ENCODE data around the gene DNM2. TPM values are rescaled to one million over a fixed set of nuclear protein-coding genes. Genes with fewer than 3 reads are reported as not detected.

The DNM2 gene
- total RNA-seq, 1 experiment from 2014 or later: 125 TPM

DNA sequence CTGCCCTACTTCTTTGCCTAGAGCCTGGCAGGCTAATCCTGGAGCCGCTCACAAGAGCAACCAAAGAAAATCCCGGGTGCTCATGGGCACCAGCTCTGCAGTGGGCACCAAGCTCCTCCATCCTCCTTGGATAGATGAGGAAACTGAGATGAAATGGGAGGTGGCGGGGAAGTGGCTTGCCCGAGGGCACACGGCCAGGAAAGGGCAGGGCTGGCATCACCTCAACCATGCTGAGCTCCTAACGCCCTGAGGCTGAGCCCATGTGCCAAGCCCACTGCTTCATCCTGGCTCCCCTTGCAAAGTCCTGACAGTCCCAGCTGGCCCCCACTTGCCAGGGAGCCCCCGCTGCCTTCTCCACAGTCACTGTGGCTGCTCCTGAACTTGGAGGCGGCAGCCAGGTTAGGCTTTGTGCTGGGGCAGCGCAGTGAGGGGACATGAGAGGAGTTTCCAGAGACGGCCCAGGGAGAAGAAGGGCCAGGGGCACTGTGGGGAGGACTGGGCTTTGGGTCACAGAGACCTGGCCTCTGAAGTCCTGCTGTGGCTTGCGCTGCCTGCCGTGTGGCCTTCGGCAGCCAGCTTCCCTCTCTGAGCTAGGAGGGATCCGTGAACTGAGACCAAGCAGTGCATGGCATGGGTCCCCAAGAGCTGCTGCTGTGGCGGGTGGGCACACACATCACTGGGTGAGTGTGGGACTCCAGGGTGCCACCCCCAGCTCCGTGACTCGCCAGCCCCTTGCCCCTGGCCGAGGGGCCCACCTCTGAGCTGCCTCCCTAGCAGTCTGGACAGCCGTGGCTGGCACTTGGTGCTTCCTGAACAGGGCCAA lies 100.6 kb downstream of the DNM2 start:
- H3K9me3 ChIP-seq (ENCODE audit: control insufficient read depth, insufficient read depth, low read depth, low read length): no peaks in the 10 kb centered on the region
- POLR2A ChIA-PET: no interaction called here

DNA sequence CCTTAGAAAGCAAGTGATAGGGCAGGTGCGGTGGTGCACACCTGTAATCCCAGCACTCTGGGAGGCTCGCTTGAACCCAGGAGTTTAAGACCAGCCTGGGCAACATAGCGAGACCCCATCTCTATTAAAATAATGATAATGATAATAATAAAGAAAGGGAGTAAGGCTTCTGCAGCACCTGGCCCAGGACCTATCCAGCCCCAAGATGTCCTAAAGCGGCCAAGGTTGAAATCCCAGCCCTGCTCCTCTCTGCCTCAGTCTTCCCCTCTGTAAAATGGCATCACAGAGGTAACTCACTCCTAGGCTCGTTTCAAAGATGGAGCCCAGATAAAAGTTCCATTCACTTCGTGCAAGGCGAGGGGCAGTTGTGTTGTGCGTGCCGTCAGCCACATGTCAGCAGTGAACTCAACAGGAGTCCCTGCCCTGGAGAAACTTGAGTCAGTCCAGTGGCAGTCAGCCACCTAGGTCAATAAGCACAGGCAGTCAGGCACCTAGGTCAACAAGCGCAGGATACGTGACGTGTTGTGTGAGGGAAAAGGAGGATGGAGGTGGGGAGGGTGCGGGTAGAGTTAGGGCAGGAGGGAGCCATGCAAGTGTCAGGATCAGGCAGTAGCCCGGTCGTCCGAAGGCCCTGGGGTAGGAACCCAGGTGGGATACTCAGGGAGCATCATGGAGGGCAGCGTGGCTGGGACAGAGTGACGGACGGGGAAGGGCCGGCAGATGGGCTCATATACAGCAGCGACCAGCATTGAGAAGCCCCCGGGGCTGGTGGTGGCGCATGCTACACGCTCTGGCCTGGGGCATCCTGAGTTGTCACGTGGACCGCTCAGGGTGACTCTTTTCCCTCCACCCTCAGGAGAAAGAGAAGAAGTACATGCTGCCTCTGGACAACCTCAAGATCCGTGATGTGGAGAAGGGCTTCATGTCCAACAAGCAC lies 101.5 kb downstream of the DNM2 start:
- ATAC-seq: no peak
- H3K36me3 ChIP-seq (ENCODE audit: control insufficient read depth, insufficient read depth, low read length): no peaks in the 10 kb centered on the region
- intact Hi-C loops (cut with micrococcal nuclease; ENCODE audit: unreplicated experiment): no loop called here
- H3K9me3 ChIP-seq (ENCODE audit: control insufficient read depth, insufficient read depth, low read depth, low read length): no peaks in the 10 kb centered on the region
- no peaks in the 10 kb centered on the region for H3K27me3 ChIP-seq (ENCODE audit: control insufficient read depth, insufficient read depth, low read length)
- DNase-seq (ENCODE audit: low read depth, low spot score): no peak
- in situ Hi-C loops (cut with HindIII; ENCODE audit: low pct_unique_long_range_greater_than_20kb, low sequenced_read_pairs): no loop called here
- CTCF ChIA-PET: no interaction called here
- H3K4me1 ChIP-seq (ENCODE audit: control insufficient read depth, insufficient read depth, low read length): no peaks in the 10 kb centered on the region
- TF ChIP-seq POLR2AphosphoS5 (IDR thresholded peaks at IDR 0.05; ENCODE audit: low read depth, low read length): no peak
- no peak for TF ChIP-seq TCF7L2 (IDR thresholded peaks at IDR 0.05; ENCODE audit: low read depth, low read length)
- TF ChIP-seq, protein P1, sequence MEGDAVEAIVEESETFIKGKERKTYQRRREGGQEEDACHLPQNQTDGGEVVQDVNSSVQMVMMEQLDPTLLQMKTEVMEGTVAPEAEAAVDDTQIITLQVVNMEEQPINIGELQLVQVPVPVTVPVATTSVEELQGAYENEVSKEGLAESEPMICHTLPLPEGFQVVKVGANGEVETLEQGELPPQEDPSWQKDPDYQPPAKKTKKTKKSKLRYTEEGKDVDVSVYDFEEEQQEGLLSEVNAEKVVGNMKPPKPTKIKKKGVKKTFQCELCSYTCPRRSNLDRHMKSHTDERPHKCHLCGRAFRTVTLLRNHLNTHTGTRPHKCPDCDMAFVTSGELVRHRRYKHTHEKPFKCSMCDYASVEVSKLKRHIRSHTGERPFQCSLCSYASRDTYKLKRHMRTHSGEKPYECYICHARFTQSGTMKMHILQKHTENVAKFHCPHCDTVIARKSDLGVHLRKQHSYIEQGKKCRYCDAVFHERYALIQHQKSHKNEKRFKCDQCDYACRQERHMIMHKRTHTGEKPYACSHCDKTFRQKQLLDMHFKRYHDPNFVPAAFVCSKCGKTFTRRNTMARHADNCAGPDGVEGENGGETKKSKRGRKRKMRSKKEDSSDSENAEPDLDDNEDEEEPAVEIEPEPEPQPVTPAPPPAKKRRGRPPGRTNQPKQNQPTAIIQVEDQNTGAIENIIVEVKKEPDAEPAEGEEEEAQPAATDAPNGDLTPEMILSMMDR (IDR thresholded peaks at IDR 0.05): no peak
- no peak for TF ChIP-seq SIN3A (IDR thresholded peaks at IDR 0.05; ENCODE audit: borderline replicate concordance, insufficient read depth, low read depth, low read length)
- TF ChIP-seq, protein P2, sequence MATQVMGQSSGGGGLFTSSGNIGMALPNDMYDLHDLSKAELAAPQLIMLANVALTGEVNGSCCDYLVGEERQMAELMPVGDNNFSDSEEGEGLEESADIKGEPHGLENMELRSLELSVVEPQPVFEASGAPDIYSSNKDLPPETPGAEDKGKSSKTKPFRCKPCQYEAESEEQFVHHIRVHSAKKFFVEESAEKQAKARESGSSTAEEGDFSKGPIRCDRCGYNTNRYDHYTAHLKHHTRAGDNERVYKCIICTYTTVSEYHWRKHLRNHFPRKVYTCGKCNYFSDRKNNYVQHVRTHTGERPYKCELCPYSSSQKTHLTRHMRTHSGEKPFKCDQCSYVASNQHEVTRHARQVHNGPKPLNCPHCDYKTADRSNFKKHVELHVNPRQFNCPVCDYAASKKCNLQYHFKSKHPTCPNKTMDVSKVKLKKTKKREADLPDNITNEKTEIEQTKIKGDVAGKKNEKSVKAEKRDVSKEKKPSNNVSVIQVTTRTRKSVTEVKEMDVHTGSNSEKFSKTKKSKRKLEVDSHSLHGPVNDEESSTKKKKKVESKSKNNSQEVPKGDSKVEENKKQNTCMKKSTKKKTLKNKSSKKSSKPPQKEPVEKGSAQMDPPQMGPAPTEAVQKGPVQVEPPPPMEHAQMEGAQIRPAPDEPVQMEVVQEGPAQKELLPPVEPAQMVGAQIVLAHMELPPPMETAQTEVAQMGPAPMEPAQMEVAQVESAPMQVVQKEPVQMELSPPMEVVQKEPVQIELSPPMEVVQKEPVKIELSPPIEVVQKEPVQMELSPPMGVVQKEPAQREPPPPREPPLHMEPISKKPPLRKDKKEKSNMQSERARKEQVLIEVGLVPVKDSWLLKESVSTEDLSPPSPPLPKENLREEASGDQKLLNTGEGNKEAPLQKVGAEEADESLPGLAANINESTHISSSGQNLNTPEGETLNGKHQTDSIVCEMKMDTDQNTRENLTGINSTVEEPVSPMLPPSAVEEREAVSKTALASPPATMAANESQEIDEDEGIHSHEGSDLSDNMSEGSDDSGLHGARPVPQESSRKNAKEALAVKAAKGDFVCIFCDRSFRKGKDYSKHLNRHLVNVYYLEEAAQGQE (IDR thresholded peaks at IDR 0.05; ENCODE audit: insufficient read depth in 1 of 2, low read depth in 2 of 2, low read length in 1 of 2): no peak
- no peak overlapping the region for H3K27ac ChIP-seq (ENCODE audit: low read length)
- H3K4me3 ChIP-seq (ENCODE audit: low read depth in 2 of 2, low read length in 2 of 2): no peak overlapping the region
- POLR2A ChIA-PET: no interaction called here
- no TSS peak for BruUV-seq (replicated peaks)

More for the DNA sequence above, 100.6 kb downstream of the DNM2 start:
- no peaks in the 10 kb centered on the region for H3K27me3 ChIP-seq (ENCODE audit: control insufficient read depth, insufficient read depth, low read length)
- no peak overlapping the region for H3K4me3 ChIP-seq (ENCODE audit: low read depth in 2 of 2, low read length in 2 of 2)
- DNase-seq (ENCODE audit: low read depth, low spot score): no peak
- no peak overlapping the region for H3K27ac ChIP-seq (ENCODE audit: low read length)
- H3K4me1 ChIP-seq (ENCODE audit: control insufficient read depth, insufficient read depth, low read length): no peaks in the 10 kb centered on the region
- intact Hi-C loops (cut with micrococcal nuclease; ENCODE audit: unreplicated experiment): no loop called here
- no peaks in the 10 kb centered on the region for H3K36me3 ChIP-seq (ENCODE audit: control insufficient read depth, insufficient read depth, low read length)
- TF ChIP-seq, protein P2 (IDR thresholded peaks at IDR 0.05; ENCODE audit: insufficient read depth in 1 of 2, low read depth in 2 of 2, low read length in 1 of 2): no peak
- TF ChIP-seq SIN3A (IDR thresholded peaks at IDR 0.05; ENCODE audit: borderline replicate concordance, insufficient read depth, low read depth, low read length): no peak
- no peak for TF ChIP-seq TCF7L2 (IDR thresholded peaks at IDR 0.05; ENCODE audit: low read depth, low read length)
- TF ChIP-seq, protein P1 (IDR thresholded peaks at IDR 0.05): no peak
- no peak for TF ChIP-seq POLR2AphosphoS5 (IDR thresholded peaks at IDR 0.05; ENCODE audit: low read depth, low read length)
- ATAC-seq: no peak
- CTCF ChIA-PET: no interaction called here
- in situ Hi-C loops (cut with HindIII; ENCODE audit: low pct_unique_long_range_greater_than_20kb, low sequenced_read_pairs): no loop called here
- no TSS peak for BruUV-seq (replicated peaks)
